Sigmoid colon (tissue), 4 donors: ENCODE measurements around the gene ST6GALNAC3.

Experiments used
- CTCF ChIP-seq, 4 experiments: fragments of 450-650 bp in 3 of 4; fragments of 200-600 bp in 1 of 4; IDR thresholded peaks; one replicate each; pipeline ENCODE4 v1.5.1; 2016 to 2019; ENCODE audit warnings: antibody characterized with exemption in 4 of 4, mild to moderate bottlenecking in 3 of 4, moderate library complexity in 2 of 4
- EP300 ChIP-seq, 4 donors: sonication (generic); formaldehyde crosslinking; IDR thresholded peaks; one replicate each; pipeline ENCODE4 v1.6.1; 2017; ENCODE audit warnings: antibody characterized with exemption in 4 of 4
- POLR2A ChIP-seq, 2 donors: fragments of 450-650 bp; IDR thresholded peaks; one replicate each; pipeline ENCODE4 v1.6.1; 2016; ENCODE audit warnings: antibody characterized with exemption in 2 of 2, mild to moderate bottlenecking in 2 of 2, moderate library complexity in 2 of 2
- POLR2AphosphoS5 ChIP-seq, 4 donors: sonication (generic); formaldehyde crosslinking; IDR thresholded peaks; one replicate each; pipeline ENCODE4 v1.6.1; 2017; ENCODE audit warnings: antibody characterized with exemption in 4 of 4

DNA sequence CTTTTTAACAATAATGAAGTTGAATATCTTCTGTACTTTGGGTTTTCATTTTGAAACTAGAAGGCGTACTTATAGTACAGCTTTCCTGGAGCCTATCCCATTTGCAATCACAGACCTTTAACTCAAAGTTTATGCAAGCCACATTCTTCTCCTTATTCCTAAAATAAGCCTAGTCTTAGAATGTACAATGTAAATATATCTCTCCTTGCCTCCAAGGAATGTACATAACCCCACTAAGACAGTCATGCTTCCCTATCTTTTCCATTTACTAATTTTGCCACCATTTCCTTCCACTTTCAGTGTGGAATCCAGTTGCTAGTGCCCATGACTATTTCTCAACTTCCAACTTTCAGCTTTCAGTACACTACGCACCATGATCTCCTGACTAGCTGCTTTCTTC lies 327.6 kb downstream of the ST6GALNAC3 start:
- TF ChIP-seq POLR2AphosphoS5 (IDR thresholded peaks at IDR 0.05): no peak
- TF ChIP-seq POLR2A (IDR thresholded peaks at IDR 0.05): no peak
- TF ChIP-seq CTCF (IDR thresholded peaks at IDR 0.05): no peak
- TF ChIP-seq EP300 (IDR thresholded peaks at IDR 0.05): no peak
